ENCODE measurements around the gene TMEM255B.

GRCh38 chr13:113813749-113814434 lies 54.9 kb downstream of the TMEM255B start:
- TF ChIP-seq, protein P1, sequence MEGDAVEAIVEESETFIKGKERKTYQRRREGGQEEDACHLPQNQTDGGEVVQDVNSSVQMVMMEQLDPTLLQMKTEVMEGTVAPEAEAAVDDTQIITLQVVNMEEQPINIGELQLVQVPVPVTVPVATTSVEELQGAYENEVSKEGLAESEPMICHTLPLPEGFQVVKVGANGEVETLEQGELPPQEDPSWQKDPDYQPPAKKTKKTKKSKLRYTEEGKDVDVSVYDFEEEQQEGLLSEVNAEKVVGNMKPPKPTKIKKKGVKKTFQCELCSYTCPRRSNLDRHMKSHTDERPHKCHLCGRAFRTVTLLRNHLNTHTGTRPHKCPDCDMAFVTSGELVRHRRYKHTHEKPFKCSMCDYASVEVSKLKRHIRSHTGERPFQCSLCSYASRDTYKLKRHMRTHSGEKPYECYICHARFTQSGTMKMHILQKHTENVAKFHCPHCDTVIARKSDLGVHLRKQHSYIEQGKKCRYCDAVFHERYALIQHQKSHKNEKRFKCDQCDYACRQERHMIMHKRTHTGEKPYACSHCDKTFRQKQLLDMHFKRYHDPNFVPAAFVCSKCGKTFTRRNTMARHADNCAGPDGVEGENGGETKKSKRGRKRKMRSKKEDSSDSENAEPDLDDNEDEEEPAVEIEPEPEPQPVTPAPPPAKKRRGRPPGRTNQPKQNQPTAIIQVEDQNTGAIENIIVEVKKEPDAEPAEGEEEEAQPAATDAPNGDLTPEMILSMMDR (IDR thresholded peaks at IDR 0.05; ENCODE audit: insufficient read depth, low read length, poor library complexity, severe bottlenecking): no peak
- TF ChIP-seq EZH2phosphoT487 (conservative IDR thresholded peaks at IDR 0.05; ENCODE audit: low read length): no peak

All from SU-DHL-6 (cell line).